SK-N-SH (cell line): ENCODE data around the gene XXYLT1. TPM values are rescaled to one million over a fixed set of nuclear protein-coding genes. Genes with fewer than 3 reads are reported as not detected.
A peak's percentile ranks its signal among the peaks of the same experiment; 100 is the strongest.

ENCODE experiments used
- CTCF ChIA-PET: fragments of 300-600, 350-600 bp; formaldehyde crosslinking; extraction: SDS; loops from one replicate; lab custom pipeline; 2021; lab: Yijun Ruan, JAX
- POLR2A ChIA-PET: fragments of 350-600 bp; sonication (Branson Sonifier 250); formaldehyde crosslinking; extraction: SDS; loops from one replicate; lab custom pipeline; 2020; ENCODE audit warnings: antibody characterized with exemption, inconsistent platforms; lab: Yijun Ruan, JAX
- DNase-seq: peaks from one replicate; pipeline ENCODE4 v3.0.0; 2012
- H2AFZ ChIP-seq: fragments of 200-600 bp; sonication (generic); 2 replicates; pipeline ENCODE4 v1.8.1; 2016; ENCODE audit warnings: antibody characterized with exemption, mild to moderate bottlenecking, low read depth
- H3F3A ChIP-seq: fragments of 200-600 bp; sonication (generic); replicated peaks from 2 replicates; pipeline ENCODE3; 2016; ENCODE audit warnings: antibody characterized with exemption, mild to moderate bottlenecking; ENCODE audit not compliant: insufficient read depth
- H3K27ac ChIP-seq, 2 experiments: fragments of 200-500 bp in 1 of 2; fragments of 200-600 bp in 1 of 2; sonication (Bioruptor generic) in 1 of 2; sonication (generic), shearing (Covaris generic) in 1 of 2; 2 replicates each; pipeline versions ENCODE4 v1.5.1 to v1.6.1; 2014 to 2016; ENCODE audit warnings: low read depth in 2 of 2, inconsistent platforms in 1 of 2, low read length in 1 of 2, mild to moderate bottlenecking in 1 of 2, mixed read lengths in 1 of 2
- H3K27me3 ChIP-seq: fragments of 200-600 bp; sonication (generic), shearing (Covaris generic); 2 replicates; pipeline ENCODE4 v1.6.1; 2016; ENCODE audit warnings: mixed run types; ENCODE audit not compliant: insufficient read depth
- H3K36me3 ChIP-seq, 2 experiments: fragments of 200-500 bp in 1 of 2; fragments of 200-600 bp in 1 of 2; sonication (Bioruptor generic) in 1 of 2; sonication (generic) in 1 of 2; replicated peaks in 1 of 2; 2 replicates each; pipeline versions ENCODE3 to v1.5.1; 2014 to 2016; ENCODE audit warnings: low read length in 1 of 2, mild to moderate bottlenecking in 1 of 2; ENCODE audit not compliant: insufficient read depth in 2 of 2, control insufficient read depth in 1 of 2
- H3K4me1 ChIP-seq, 2 experiments: fragments of 200-500 bp in 1 of 2; fragments of 200-600 bp in 1 of 2; sonication (Bioruptor generic) in 1 of 2; sonication (generic), shearing (Covaris generic) in 1 of 2; 2 replicates each; pipeline versions ENCODE4 v1.5.1 to v1.6.1; 2014 to 2016; ENCODE audit warnings: low read depth in 1 of 2, low read length in 1 of 2, mixed run types in 1 of 2; ENCODE audit not compliant: insufficient read depth in 2 of 2, control insufficient read depth in 1 of 2
- H3K4me2 ChIP-seq: fragments of 200-600 bp; sonication (generic), shearing (Covaris generic); 2 replicates; pipeline ENCODE4 v1.6.1; 2017; ENCODE audit warnings: mixed run types
- H3K4me3 ChIP-seq, 2 experiments: fragments of 200-500 bp in 1 of 2; fragments of 200-600 bp in 1 of 2; sonication (Bioruptor generic) in 1 of 2; sonication (generic), shearing (Covaris generic) in 1 of 2; 2 replicates each; pipeline versions ENCODE4 v1.5.1 to v1.8.1; 2014 to 2016; ENCODE audit warnings: low read depth in 2 of 2, inconsistent platforms in 1 of 2, low read length in 1 of 2, mild to moderate bottlenecking in 1 of 2, mixed read lengths in 1 of 2, moderate library complexity in 1 of 2
- H3K79me2 ChIP-seq: fragments of 200-600 bp; sonication (generic); 2 replicates; pipeline ENCODE4 v1.8.1; 2017; ENCODE audit warnings: mild to moderate bottlenecking; ENCODE audit not compliant: insufficient read depth
- H3K9ac ChIP-seq: fragments of 200-600 bp; sonication (generic); 2 replicates; pipeline ENCODE4 v1.6.1; 2017; ENCODE audit warnings: mixed run types
- H3K9me2 ChIP-seq: fragments of 200-600 bp; sonication (generic); 2 replicates; pipeline ENCODE4 v1.6.1; 2017; ENCODE audit warnings: mixed run types
- H3K9me3 ChIP-seq: fragments of 200-600 bp; sonication (generic); 2 replicates; pipeline ENCODE4 v1.6.1; 2017; ENCODE audit warnings: mixed run types, mild to moderate bottlenecking, moderate library complexity
- H4K20me1 ChIP-seq: fragments of 200-600 bp; sonication (generic); 2 replicates; pipeline ENCODE4 v1.6.1; 2017; ENCODE audit warnings: mild to moderate bottlenecking, mixed run types; ENCODE audit not compliant: insufficient read depth
- CHD2 ChIP-seq: fragments of 150-350 bp; IDR thresholded peaks from 2 replicates; pipeline ENCODE4 v1.6.1; 2018; ENCODE audit warnings: low read length; ENCODE audit not compliant: partially characterized antibody
- ELF1 ChIP-seq: IDR thresholded peaks from 2 replicates; pipeline ENCODE4 v1.4.0; 2012
- EZH2phosphoT487 ChIP-seq: fragments of 200-600 bp; sonication (generic); IDR thresholded peaks from 2 replicates; pipeline ENCODE4 v1.6.1; 2017; ENCODE audit warnings: low read depth, mixed run types, mild to moderate bottlenecking, antibody characterized with exemption, moderate library complexity, borderline replicate concordance
- GABPA ChIP-seq: IDR thresholded peaks from 2 replicates; pipeline ENCODE4 v1.4.0; 2012; ENCODE audit warnings: low read depth, mild to moderate bottlenecking
- POLR2AphosphoS5 ChIP-seq: IDR thresholded peaks from 2 replicates; pipeline ENCODE4 v1.6.1; 2012; ENCODE audit warnings: low read depth, low read length
- RAD21 ChIP-seq: IDR thresholded peaks from 2 replicates; pipeline ENCODE4 v1.6.1; 2012; ENCODE audit warnings: mild to moderate bottlenecking, low read length
- RCOR1 ChIP-seq: fragments of 150-350 bp; IDR thresholded peaks from 2 replicates; pipeline ENCODE4 v1.6.1; 2017; ENCODE audit warnings: antibody characterized with exemption, low read length
- RFX5 ChIP-seq: IDR thresholded peaks from 2 replicates; pipeline ENCODE4 v1.6.1; 2012; ENCODE audit warnings: mild to moderate bottlenecking, improper control_type of control experiment, low read length
- TAF1 ChIP-seq: IDR thresholded peaks from 2 replicates; pipeline ENCODE4 v1.6.1; 2012; ENCODE audit warnings: low read depth, mild to moderate bottlenecking, low read length, moderate library complexity, borderline replicate concordance
- WGBS: methylation state at CpG from one replicate; pipeline ENCODE4 v1.1.6; 2017; ENCODE audit warnings: low lambda C conversion rate; 5-methylcytosine and 5-hydroxymethylcytosine counted together
- polyA plus RNA-seq, 3 experiments: library from polyadenylated mRNA; depleted of rRNA; stranded (reverse); fragments of >200 nt; gene quantifications; 2 replicates each; pipeline ENCODE4 v1.2.3, GENCODE V29; 2012
- TF ChIP-seq, protein P1 (sequence below): fragments of 150-350 bp; IDR thresholded peaks from 2 replicates; pipeline ENCODE4 v1.6.1; 2016; ENCODE audit warnings: mild to moderate bottlenecking, low read depth, low read length
- TF ChIP-seq, protein P2 (sequence below): IDR thresholded peaks from 2 replicates; pipeline ENCODE4 v1.4.0; 2012; ENCODE audit warnings: low read depth, borderline replicate concordance
- TF ChIP-seq, protein P3 (sequence below): IDR thresholded peaks from 2 replicates; pipeline ENCODE4; 2012

Gene XXYLT1
- polyA plus RNA-seq, 1 of the 3 experiments (the other 2 are of a cell fraction) = 22.6 TPM

DNA sequence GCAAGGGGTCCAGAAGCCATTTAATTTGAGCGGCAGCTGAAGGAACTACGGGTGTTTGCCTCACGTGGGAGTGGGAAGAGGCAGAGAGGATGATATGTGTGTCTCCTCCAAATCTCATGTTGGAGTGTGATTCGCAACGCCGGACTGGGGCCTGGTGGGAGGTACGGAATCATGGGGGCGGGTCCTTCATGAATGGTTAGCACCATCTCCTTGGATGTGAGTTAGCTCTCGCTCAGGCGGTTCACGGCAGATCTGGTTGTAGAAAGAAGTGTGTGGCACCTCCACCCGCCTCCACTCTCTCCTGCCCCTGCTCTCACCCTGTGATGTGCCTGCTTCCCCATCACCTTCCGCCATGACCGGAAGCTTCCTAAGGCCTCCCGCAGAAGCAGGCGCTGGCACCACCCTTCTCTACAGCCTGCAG, 25.4 kb downstream of the XXYLT1 start (continued):
- no peak for TF ChIP-seq CHD2
- TF ChIP-seq, all 33 proteins: peak for 0

DNA sequence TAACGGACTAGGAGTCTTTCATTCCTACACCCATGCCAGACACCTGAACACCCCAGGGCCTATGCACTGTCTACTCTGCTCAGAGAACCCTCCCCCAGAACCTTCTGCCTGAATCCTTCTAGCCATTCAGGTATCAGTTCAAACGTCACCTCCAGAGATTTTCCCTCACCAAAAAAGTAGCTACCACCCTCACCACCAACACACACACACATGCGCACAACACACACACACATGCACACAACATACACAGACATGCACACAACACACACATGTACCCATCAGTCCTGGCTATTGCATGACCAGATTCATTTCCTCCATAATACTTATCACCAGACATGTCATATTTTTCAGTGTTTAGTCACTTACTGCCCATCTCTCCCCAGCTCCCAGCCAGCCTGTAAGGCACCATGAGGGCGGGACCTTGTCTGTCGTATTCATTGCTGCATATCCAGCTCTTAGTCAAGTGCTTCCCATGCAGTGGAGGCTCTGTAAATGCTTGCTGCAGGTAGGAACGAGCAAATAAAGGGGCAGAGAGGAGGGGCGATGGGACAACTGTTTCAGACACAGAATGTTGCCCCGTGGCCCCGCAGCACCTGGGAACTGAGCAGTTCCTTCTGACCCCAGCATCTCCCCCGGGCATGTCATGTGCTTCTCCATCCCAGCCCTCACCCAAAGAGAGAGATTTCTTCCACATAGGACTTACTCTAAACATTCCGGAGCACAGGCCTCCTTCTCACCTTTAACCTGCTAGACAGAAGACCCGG, 29.2 kb downstream of the XXYLT1 start:
- no peak for DNase-seq

More for the DNA sequence above, 29.2 kb downstream of the XXYLT1 start:
- ChIA-PET CTCF (interaction anchor here (0.8 to 3.6 kb wide), 6 partner anchors 14 to 135 kb away, joined by 3 to 16 read pairs (median 4); partner anchors contain the start of gene XXYLT1), POLR2A (no interaction called here)
- Histone ChIP-seq H3K36me3 (no peaks in the 10 kb centered on the region), H3K9ac (no peak overlapping the region), H3K9me2 (no peaks in the 10 kb centered on the region), H3K79me2 (peaks cover 28% of the 10 kb centered on the region; the same call in 1 of the 2 replicates), H3K27me3 (no peaks in the 10 kb centered on the region), H3K4me3 (no peak overlapping the region), H3F3A (no peaks in the 10 kb centered on the region), H4K20me1 (no peaks in the 10 kb centered on the region), H2AFZ (no peak overlapping the region), H3K4me1 (peaks cover 0 to 51% of the 10 kb centered on the region in 2 experiments; a peak in 2 of 4 replicates), H3K4me2 (no peak overlapping the region), H3K27ac (peak overlapping the region in 1 of 2 experiments; percentile 7; a peak in 1 of 4 replicates), H3K9me3 (no peaks in the 10 kb centered on the region)
- 94% methylated on average over 12 of the region's 12 CpGs for WGBS
- TF ChIP-seq TAF1 = no peak
- TF ChIP-seq, protein P1, sequence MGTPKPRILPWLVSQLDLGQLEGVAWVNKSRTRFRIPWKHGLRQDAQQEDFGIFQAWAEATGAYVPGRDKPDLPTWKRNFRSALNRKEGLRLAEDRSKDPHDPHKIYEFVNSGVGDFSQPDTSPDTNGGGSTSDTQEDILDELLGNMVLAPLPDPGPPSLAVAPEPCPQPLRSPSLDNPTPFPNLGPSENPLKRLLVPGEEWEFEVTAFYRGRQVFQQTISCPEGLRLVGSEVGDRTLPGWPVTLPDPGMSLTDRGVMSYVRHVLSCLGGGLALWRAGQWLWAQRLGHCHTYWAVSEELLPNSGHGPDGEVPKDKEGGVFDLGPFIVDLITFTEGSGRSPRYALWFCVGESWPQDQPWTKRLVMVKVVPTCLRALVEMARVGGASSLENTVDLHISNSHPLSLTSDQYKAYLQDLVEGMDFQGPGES = no peak
- no peak for TF ChIP-seq CHD2
- TF ChIP-seq EZH2phosphoT487 = no peak
- no peak for TF ChIP-seq GABPA
- TF ChIP-seq, protein P2, sequence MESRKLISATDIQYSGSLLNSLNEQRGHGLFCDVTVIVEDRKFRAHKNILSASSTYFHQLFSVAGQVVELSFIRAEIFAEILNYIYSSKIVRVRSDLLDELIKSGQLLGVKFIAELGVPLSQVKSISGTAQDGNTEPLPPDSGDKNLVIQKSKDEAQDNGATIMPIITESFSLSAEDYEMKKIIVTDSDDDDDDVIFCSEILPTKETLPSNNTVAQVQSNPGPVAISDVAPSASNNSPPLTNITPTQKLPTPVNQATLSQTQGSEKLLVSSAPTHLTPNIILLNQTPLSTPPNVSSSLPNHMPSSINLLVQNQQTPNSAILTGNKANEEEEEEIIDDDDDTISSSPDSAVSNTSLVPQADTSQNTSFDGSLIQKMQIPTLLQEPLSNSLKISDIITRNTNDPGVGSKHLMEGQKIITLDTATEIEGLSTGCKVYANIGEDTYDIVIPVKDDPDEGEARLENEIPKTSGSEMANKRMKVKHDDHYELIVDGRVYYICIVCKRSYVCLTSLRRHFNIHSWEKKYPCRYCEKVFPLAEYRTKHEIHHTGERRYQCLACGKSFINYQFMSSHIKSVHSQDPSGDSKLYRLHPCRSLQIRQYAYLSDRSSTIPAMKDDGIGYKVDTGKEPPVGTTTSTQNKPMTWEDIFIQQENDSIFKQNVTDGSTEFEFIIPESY = no peak
- no peak for TF ChIP-seq POLR2AphosphoS5
- TF ChIP-seq, protein P3, sequence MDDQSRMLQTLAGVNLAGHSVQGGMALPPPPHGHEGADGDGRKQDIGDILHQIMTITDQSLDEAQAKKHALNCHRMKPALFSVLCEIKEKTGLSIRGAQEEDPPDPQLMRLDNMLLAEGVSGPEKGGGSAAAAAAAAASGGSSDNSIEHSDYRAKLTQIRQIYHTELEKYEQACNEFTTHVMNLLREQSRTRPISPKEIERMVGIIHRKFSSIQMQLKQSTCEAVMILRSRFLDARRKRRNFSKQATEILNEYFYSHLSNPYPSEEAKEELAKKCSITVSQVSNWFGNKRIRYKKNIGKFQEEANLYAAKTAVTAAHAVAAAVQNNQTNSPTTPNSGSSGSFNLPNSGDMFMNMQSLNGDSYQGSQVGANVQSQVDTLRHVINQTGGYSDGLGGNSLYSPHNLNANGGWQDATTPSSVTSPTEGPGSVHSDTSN = no peak
- no peak for TF ChIP-seq RCOR1
- no peak for TF ChIP-seq RAD21
- no peak for TF ChIP-seq ELF1
- no peak for TF ChIP-seq RFX5
